IPS-11a (cell line): ENCODE data around the gene WDTC1.
A peak's percentile ranks its signal among the peaks of the same experiment; 100 is the strongest.

ENCODE experiments used
- H3K4me3 ChIP-seq: one replicate; pipeline ENCODE4 v1.5.1; 2013; ENCODE audit warnings: low read depth, low read length, control low read depth

WDTC1 gene

GRCh38 chr1:27332536-27333281 lies 98.3 kb downstream of the WDTC1 start:
- H3K4me3 ChIP-seq: no peak overlapping the region

- H3K4me3 ChIP-seq: no peak overlapping the region
Measured at GRCh38 chr1:27333717-27334279, 99.4 kb downstream of the WDTC1 start.

- H3K4me3 ChIP-seq: no peak overlapping the region
Measured at GRCh38 chr1:27335506-27336422, 101.3 kb downstream of the WDTC1 start.

- H3K4me3 ChIP-seq: no peak overlapping the region
Measured at GRCh38 chr1:27336756-27337155, 102.3 kb downstream of the WDTC1 start.

- H3K4me3 ChIP-seq: no peak overlapping the region
Measured at GRCh38 chr1:27338751-27339150, 104.3 kb downstream of the WDTC1 start.

- no peak overlapping the region for H3K4me3 ChIP-seq
Measured at GRCh38 chr1:27339213-27339612, 104.8 kb downstream of the WDTC1 start.

GRCh38 chr1:27341525-27342252 lies 107.3 kb downstream of the WDTC1 start, which contains the start of gene SYTL1:
SYTL1 (plus strand) TSS chr1:27342022; CDS start chr1:27345335, 3,313 bp downstream.
- peak within 1 kb of the TSS; percentile 27 for H3K4me3 ChIP-seq

GRCh38 chr1:27342391-27342777 lies 108.0 kb downstream of the WDTC1 start:
- peak overlapping the region; percentile 27 for H3K4me3 ChIP-seq

GRCh38 chr1:27342778-27343638 lies 108.6 kb downstream of the WDTC1 start:
- H3K4me3 ChIP-seq: no peak overlapping the region

- no peak overlapping the region for H3K4me3 ChIP-seq
Measured at GRCh38 chr1:27343639-27344025, 109.2 kb downstream of the WDTC1 start.

- H3K4me3 ChIP-seq: no peak overlapping the region
Measured at GRCh38 chr1:27345272-27345671, 110.8 kb downstream of the WDTC1 start.

- no peak overlapping the region for H3K4me3 ChIP-seq
Measured at GRCh38 chr1:27346357-27346756, 111.9 kb downstream of the WDTC1 start.

GRCh38 chr1:27346991-27347624 lies 112.7 kb downstream of the WDTC1 start:
- no peak overlapping the region for H3K4me3 ChIP-seq

- H3K4me3 ChIP-seq: peak overlapping the region; percentile 33
Measured at GRCh38 chr1:27348861-27349783, 114.7 kb downstream of the WDTC1 start.

- peak overlapping the region; percentile 33 for H3K4me3 ChIP-seq
Measured at GRCh38 chr1:27349784-27350662, 115.6 kb downstream of the WDTC1 start.

- H3K4me3 ChIP-seq: peak overlapping the region; percentile 13
Measured at GRCh38 chr1:27350663-27351540, 116.5 kb downstream of the WDTC1 start.
